ENCODE measurements around the gene BCL2A1.

DNA sequence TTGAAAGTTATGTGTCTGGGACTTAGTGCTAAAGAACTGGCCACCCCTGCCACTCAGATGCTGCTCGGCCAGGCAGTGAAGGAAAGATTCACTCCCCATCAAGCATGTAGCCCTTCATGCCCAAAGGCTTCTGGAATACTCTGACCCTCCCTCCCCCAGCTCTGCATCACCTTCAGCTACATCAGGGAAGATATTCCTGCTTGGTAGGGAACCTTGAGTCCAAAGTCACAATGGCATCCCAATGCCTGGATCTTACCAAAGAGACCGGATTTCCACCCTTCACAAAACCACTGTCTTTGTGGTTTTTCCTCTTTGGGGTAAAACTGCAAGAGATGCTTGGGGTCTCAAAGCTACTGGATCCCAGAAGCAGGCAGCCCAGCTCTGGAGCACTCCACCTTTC is 18.2 kb upstream of the BCL2A1 start:
- TF ChIP-seq, protein P1, sequence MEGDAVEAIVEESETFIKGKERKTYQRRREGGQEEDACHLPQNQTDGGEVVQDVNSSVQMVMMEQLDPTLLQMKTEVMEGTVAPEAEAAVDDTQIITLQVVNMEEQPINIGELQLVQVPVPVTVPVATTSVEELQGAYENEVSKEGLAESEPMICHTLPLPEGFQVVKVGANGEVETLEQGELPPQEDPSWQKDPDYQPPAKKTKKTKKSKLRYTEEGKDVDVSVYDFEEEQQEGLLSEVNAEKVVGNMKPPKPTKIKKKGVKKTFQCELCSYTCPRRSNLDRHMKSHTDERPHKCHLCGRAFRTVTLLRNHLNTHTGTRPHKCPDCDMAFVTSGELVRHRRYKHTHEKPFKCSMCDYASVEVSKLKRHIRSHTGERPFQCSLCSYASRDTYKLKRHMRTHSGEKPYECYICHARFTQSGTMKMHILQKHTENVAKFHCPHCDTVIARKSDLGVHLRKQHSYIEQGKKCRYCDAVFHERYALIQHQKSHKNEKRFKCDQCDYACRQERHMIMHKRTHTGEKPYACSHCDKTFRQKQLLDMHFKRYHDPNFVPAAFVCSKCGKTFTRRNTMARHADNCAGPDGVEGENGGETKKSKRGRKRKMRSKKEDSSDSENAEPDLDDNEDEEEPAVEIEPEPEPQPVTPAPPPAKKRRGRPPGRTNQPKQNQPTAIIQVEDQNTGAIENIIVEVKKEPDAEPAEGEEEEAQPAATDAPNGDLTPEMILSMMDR (IDR thresholded peaks at IDR 0.05): no peak
- TF ChIP-seq POLR2A (IDR thresholded peaks at IDR 0.05): no peak

Measured in uterus (tissue), 2 donors.